ENCODE measurements around the gene SELENOT.

Gene SELENOT

GRCh38 chr3:150557725-150558124, 45.4 kb upstream of the SELENOT start:
- peaks cover 10% of the 10 kb centered on the region for H3K36me3 ChIP-seq (replicated peaks; ENCODE audit: insufficient read depth, low read length)
- no peak for DNase-seq
- no peaks in the 10 kb centered on the region for H3F3A ChIP-seq (ENCODE audit: insufficient read depth, low read length)
- H4K20me1 ChIP-seq (ENCODE audit: insufficient read depth, low read length): no peaks in the 10 kb centered on the region
- no peaks in the 10 kb centered on the region for H3K9me2 ChIP-seq (replicated peaks; ENCODE audit: insufficient read depth, low read length)
- no peak for TF ChIP-seq EZH2phosphoT487 (IDR thresholded peaks at IDR 0.05; ENCODE audit: low read length)
- no peak for TF ChIP-seq EZH2 (optimal IDR thresholded peaks at IDR 0.05; ENCODE audit: low read depth, low read length)
- no peak for TF ChIP-seq CTCF (IDR thresholded peaks at IDR 0.05; ENCODE audit: low read length)
- H3K27me3 ChIP-seq (replicated peaks; ENCODE audit: insufficient read depth, low read length): no peaks in the 10 kb centered on the region
- no peak overlapping the region for H3K27ac ChIP-seq (ENCODE audit: low read length)
- no peaks in the 10 kb centered on the region for H3K4me1 ChIP-seq (ENCODE audit: low read length)
- peaks cover 82% of the 10 kb centered on the region for H3K79me2 ChIP-seq (ENCODE audit: low read length)
- H3K9me3 ChIP-seq (replicated peaks; ENCODE audit: insufficient read depth, low read length): no peaks in the 10 kb centered on the region
- H3K4me3 ChIP-seq (ENCODE audit: low read length): no peak overlapping the region
- no peak overlapping the region for H3K9ac ChIP-seq (ENCODE audit: low read length)
- no peak overlapping the region for H2AFZ ChIP-seq (ENCODE audit: low read length)
- no peak overlapping the region for H3K4me2 ChIP-seq (ENCODE audit: low read depth, low read length)

GRCh38 chr3:150564243-150564642, 38.9 kb upstream of the SELENOT start:
- H3K9me3 ChIP-seq (replicated peaks; ENCODE audit: insufficient read depth, low read length): no peaks in the 10 kb centered on the region
- no peak for DNase-seq
- H2AFZ ChIP-seq (ENCODE audit: low read length): no peak overlapping the region
- no peaks in the 10 kb centered on the region for H3K4me1 ChIP-seq (ENCODE audit: low read length)
- H3K27me3 ChIP-seq (replicated peaks; ENCODE audit: insufficient read depth, low read length): no peaks in the 10 kb centered on the region
- H4K20me1 ChIP-seq (ENCODE audit: insufficient read depth, low read length): no peaks in the 10 kb centered on the region
- H3K4me3 ChIP-seq (ENCODE audit: low read length): no peak overlapping the region
- no peak overlapping the region for H3K9ac ChIP-seq (ENCODE audit: low read length)
- H3K79me2 ChIP-seq (ENCODE audit: low read length): peaks cover 27% of the 10 kb centered on the region
- H3K36me3 ChIP-seq (replicated peaks; ENCODE audit: insufficient read depth, low read length): peaks cover 20% of the 10 kb centered on the region; the same call in 1 of the 2 replicates
- H3K9me2 ChIP-seq (replicated peaks; ENCODE audit: insufficient read depth, low read length): no peaks in the 10 kb centered on the region
- no peaks in the 10 kb centered on the region for H3F3A ChIP-seq (ENCODE audit: insufficient read depth, low read length)
- H3K27ac ChIP-seq (ENCODE audit: low read length): no peak overlapping the region
- TF ChIP-seq CTCF (IDR thresholded peaks at IDR 0.05; ENCODE audit: low read length): no peak
- no peak overlapping the region for H3K4me2 ChIP-seq (ENCODE audit: low read depth, low read length)

GRCh38 chr3:150567328-150567727, 35.8 kb upstream of the SELENOT start:
- no peak overlapping the region for H3K27ac ChIP-seq (ENCODE audit: low read length)
- no peak for TF ChIP-seq EZH2 (optimal IDR thresholded peaks at IDR 0.05; ENCODE audit: low read depth, low read length)
- TF ChIP-seq CTCF (IDR thresholded peaks at IDR 0.05; ENCODE audit: low read length): no peak
- no peak for TF ChIP-seq EZH2phosphoT487 (IDR thresholded peaks at IDR 0.05; ENCODE audit: low read length)
- no peak overlapping the region for H2AFZ ChIP-seq (ENCODE audit: low read length)
- peaks cover 22% of the 10 kb centered on the region; the same call in 1 of the 2 replicates for H3K36me3 ChIP-seq (replicated peaks; ENCODE audit: insufficient read depth, low read length)
- H3K9me2 ChIP-seq (replicated peaks; ENCODE audit: insufficient read depth, low read length): no peaks in the 10 kb centered on the region
- no peak overlapping the region for H3K9ac ChIP-seq (ENCODE audit: low read length)
- H3K9me3 ChIP-seq (replicated peaks; ENCODE audit: insufficient read depth, low read length): no peaks in the 10 kb centered on the region
- no peaks in the 10 kb centered on the region for H3K27me3 ChIP-seq (replicated peaks; ENCODE audit: insufficient read depth, low read length)
- H3K4me3 ChIP-seq (ENCODE audit: low read length): no peak overlapping the region
- no peaks in the 10 kb centered on the region for H4K20me1 ChIP-seq (ENCODE audit: insufficient read depth, low read length)
- H3K79me2 ChIP-seq (ENCODE audit: low read length): peaks cover 12% of the 10 kb centered on the region
- no peaks in the 10 kb centered on the region for H3K4me1 ChIP-seq (ENCODE audit: low read length)
- no peak overlapping the region for H3K4me2 ChIP-seq (ENCODE audit: low read depth, low read length)
- H3F3A ChIP-seq (ENCODE audit: insufficient read depth, low read length): no peaks in the 10 kb centered on the region; the same call in 1 of the 2 replicates
- DNase-seq: no peak
